GM12865 (cell line): ENCODE data around the gene FAM98C.

Experiments used
- DNase-seq: peaks from one replicate; pipeline ENCODE4 v3.0.0; 2010; ENCODE audit warnings: low read depth
- H3K4me3 ChIP-seq: 2 replicates; pipeline ENCODE4 v1.5.1; 2011; ENCODE audit warnings: mild to moderate bottlenecking, low read depth, low read length, control low read depth
- TF ChIP-seq, protein P1 (sequence below): IDR thresholded peaks from 2 replicates; pipeline ENCODE4 v1.5.1; 2011; ENCODE audit warnings: low read length, control low read depth, low read depth, inconsistent platforms; ENCODE audit not compliant: insufficient read depth; ENCODE audit errors: missing control alignments

The FAM98C gene

DNA sequence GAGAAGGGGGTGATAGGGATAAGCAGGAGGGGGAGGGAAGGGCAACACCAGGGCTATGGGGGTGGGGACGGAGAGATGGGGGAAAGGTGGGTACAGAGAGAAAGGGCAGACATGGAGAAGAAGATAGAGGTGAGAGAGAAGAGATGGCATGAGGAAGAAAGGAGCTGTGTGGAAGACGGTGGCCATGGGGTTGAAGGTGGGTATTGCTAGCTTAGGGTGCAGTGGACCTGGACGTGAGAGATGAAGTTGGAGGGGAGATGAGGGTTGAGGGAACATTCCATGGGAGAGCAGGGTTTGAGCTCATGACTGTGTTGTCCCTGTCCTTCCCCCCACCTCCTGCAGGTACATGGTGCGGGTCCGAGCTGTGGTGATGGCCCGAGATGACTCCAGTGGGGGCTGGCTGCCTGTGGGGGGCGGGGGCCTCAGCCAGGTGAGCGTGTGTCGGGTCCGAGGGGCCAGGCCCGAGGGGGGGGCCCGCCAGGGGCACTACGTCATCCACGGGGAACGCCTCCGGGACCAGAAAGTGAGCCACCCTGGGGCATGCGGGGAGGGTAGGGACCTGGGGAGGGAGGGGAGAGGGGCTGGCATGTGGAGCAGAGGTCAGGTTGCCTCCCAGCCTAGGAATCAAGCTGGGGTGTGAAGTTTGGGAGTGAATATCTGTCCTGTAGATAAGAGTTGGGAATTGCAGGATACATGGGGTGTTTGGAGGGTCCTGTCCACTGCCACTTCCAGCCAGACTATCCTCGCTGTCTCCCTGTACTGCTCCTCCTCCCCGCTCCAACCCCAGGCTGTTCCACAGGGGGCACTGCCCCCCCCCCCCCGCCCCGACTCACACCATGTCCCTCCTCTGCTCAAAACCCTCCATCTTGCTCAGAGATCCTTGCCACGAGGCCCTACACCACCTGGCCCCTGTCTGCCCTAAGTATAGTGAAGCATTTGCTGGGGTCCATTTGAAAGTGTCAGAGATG is 12.7 kb upstream of the FAM98C start:
- no peak for DNase-seq
- TF ChIP-seq, protein P1, sequence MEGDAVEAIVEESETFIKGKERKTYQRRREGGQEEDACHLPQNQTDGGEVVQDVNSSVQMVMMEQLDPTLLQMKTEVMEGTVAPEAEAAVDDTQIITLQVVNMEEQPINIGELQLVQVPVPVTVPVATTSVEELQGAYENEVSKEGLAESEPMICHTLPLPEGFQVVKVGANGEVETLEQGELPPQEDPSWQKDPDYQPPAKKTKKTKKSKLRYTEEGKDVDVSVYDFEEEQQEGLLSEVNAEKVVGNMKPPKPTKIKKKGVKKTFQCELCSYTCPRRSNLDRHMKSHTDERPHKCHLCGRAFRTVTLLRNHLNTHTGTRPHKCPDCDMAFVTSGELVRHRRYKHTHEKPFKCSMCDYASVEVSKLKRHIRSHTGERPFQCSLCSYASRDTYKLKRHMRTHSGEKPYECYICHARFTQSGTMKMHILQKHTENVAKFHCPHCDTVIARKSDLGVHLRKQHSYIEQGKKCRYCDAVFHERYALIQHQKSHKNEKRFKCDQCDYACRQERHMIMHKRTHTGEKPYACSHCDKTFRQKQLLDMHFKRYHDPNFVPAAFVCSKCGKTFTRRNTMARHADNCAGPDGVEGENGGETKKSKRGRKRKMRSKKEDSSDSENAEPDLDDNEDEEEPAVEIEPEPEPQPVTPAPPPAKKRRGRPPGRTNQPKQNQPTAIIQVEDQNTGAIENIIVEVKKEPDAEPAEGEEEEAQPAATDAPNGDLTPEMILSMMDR: no peak
- no peak overlapping the region for H3K4me3 ChIP-seq

DNA sequence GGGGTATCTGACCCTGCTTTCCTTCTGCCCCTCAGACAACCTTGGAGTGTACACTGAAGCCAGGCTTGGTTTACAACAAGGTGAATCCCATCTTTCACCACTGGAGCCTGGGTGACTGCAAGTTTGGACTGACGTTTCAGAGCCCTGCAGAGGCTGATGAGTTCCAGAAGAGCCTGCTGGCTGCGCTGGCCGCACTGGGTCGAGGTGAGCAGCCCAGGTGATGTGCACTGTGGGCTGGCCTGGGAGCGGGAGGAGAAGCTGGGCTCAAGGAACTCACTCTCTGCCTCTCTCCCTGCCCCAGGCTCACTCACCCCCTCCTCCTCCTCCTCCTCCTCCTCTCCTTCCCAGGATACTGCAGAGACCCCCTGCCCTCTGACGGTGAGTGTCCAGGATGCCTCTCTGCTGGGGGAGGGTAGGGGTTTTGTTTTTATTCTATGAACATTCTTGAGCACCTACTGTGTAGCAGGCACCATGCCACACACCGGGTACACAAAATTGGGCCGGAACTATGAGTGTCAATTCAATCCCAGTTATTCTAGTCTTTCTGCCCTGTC is 10.9 kb upstream of the FAM98C start:
- no peak for DNase-seq
- H3K4me3 ChIP-seq: no peak overlapping the region
- TF ChIP-seq, protein P1: no peak

DNA sequence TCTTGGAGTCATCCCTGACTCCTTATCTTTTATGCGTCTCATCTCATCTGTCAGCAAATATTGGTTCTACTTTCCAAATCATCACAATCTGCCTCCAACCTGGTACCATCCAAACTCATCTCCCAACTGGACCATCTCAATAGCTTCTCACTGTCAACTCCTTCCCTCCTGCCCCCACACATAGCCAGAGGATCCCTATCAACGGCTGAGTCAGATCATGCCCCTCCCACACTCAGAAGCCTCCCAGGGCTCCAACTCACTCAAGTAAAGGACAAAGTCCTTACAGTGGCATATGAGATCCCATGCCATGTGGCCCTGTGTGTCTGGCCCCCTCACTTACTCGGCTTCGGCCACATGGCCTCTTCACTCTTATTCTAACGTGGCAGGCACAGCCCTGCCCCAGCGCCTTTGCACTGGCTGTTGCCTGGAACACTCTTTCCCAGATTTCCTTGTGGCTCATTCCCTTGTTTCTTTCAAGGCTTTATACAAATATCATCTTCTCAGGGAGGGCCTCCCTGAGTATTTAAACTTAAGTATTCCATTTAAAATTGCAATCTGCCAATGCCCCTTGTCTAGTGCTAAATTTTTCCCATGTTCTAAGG is 10.1 kb upstream of the FAM98C start:
- DNase-seq: no peak
- TF ChIP-seq, protein P1: no peak
- no peak overlapping the region for H3K4me3 ChIP-seq

DNA sequence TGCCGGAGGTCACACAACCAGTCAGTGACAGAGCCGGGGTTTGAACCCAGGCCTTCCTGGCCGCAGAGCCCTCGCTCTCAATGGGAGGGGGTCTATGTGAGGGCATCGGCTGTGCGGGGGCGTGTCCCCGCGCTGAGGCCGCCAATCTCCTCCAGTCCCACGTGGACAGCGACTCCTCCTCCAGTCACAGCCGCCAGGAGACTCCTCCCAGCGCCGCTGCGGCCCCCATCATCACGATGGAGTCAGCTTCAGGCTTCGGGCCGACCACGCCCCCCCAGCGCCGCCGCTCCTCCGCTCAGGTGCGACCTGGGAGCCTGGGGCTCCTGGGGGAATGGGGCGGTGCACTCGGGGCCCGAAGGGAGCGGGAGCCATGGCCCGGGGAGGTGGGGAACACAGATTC is 8.4 kb upstream of the FAM98C start:
- no peak overlapping the region for H3K4me3 ChIP-seq
- DNase-seq: peak; percentile 38
- TF ChIP-seq, protein P1: no peak

DNA sequence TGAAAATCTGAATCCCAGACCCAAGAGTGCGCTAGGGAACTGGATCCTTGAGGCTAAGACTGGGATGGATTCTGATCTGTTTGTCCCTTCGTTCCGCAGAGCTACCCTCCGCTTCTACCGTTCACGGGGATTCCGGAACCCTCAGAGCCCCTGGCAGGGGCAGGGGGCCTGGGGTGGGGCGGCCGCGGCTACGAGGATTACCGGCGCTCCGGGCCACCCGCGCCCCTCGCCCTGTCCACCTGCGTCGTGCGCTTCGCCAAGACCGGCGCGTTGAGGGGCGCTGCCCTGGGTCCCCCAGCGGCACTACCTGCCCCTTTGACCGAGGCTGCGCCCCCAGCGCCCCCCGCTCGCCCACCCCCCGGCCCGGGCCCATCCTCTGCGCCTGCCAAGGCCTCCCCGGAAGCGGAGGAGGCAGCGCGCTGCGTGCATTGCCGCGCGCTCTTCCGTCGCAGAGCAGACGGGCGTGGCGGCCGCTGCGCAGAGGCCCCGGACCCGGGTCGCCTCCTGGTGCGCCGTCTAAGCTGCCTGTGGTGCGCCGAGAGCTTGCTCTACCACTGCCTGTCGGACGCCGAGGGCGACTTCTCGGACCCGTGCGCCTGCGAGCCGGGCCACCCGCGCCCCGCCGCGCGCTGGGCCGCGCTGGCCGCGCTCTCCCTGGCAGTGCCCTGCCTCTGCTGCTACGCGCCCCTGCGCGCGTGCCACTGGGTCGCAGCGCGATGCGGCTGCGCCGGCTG is 7.3 kb upstream of the FAM98C start:
- DNase-seq: no peak
- TF ChIP-seq, protein P1: no peak
- H3K4me3 ChIP-seq: no peak overlapping the region

DNA sequence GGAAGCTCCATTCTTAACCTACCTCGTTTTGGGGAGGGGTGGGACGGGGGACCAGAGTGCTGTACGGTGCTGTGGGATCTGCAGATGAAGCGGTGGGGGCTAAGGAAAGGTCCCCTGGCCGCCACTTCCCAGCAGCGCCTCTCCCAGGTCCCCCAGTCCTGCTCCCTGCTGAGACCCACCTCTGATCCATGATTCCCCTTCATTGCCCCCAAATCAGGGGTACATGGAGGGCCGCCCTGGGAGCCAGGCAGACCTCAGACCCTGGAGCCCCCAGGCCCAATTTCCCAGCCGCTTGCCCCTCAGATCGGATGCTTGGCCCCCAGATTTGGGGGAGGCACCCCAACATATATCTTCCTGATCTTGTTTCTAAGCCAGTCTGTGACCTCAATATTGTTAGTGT is 3.8 kb upstream of the FAM98C start:
- TF ChIP-seq, protein P1: no peak
- no peak overlapping the region for H3K4me3 ChIP-seq
- DNase-seq: no peak
